Brain microvascular endothelial cell (primary cell): ENCODE measurements around the gene ZCWPW2.
A peak's percentile ranks its signal among the peaks of the same experiment; 100 is the strongest.

Experiments used
- DNase-seq: peaks from one replicate; pipeline ENCODE4 v3.0.0-alpha.2; 2020
- H3K27ac ChIP-seq: fragments of 250-450 bp; sonication (Bioruptor Pico); 2 replicates; pipeline ENCODE4 v1.5.1; 2020; ENCODE audit warnings: mild to moderate bottlenecking, moderate library complexity
- H3K27me3 ChIP-seq: fragments of 250-450 bp; sonication (Bioruptor Pico); replicated peaks from 2 replicates; pipeline ENCODE4 v1.5.1; 2020; ENCODE audit warnings: mild to moderate bottlenecking
- H3K36me3 ChIP-seq: fragments of 250-450 bp; sonication (Bioruptor Pico); replicated peaks from 2 replicates; pipeline ENCODE4 v1.5.1; 2020; ENCODE audit warnings: mild to moderate bottlenecking
- H3K4me3 ChIP-seq: 2 replicates; pipeline ENCODE4 v1.5.1; 2011; ENCODE audit warnings: low read depth, mild to moderate bottlenecking, control low read depth, low read length, moderate library complexity
- CTCF ChIP-seq: IDR thresholded peaks from 2 replicates; pipeline ENCODE4 v1.5.1; 2011; ENCODE audit warnings: low read depth, mild to moderate bottlenecking, moderate library complexity, low read length, control low read depth, inconsistent platforms; ENCODE audit errors: missing control alignments
- in situ Hi-C: cut with HindIII; loops from 2 replicates; pipeline ENCODE4 v1.10.0; 2017; ENCODE audit warnings: low sequenced_read_pairs, low pct_ligation_motif_present

The ZCWPW2 gene

GRCh38 chr3:28467414-28467813, 118.9 kb downstream of the ZCWPW2 start:
- Histone ChIP-seq H3K4me3 (no peak overlapping the region), H3K36me3 (no peaks in the 10 kb centered on the region), H3K27ac (no peak overlapping the region), H3K27me3 (no peaks in the 10 kb centered on the region)
- in situ Hi-C loops, result no loop called here
- no peak for DNase-seq
- TF ChIP-seq CTCF, result no peak

GRCh38 chr3:28476194-28476593, 127.7 kb downstream of the ZCWPW2 start:
- Histone ChIP-seq H3K4me3 (no peak overlapping the region), H3K36me3 (no peaks in the 10 kb centered on the region), H3K27me3 (no peaks in the 10 kb centered on the region), H3K27ac (no peak overlapping the region)
- in situ Hi-C loops, result no loop called here
- DNase-seq, result no peak
- peak; percentile 51 for TF ChIP-seq CTCF

GRCh38 chr3:28476764-28477163, 128.2 kb downstream of the ZCWPW2 start:
- in situ Hi-C loops, result no loop called here
- H3K4me3 ChIP-seq, result no peak overlapping the region
- no peak overlapping the region for H3K27ac ChIP-seq
- no peaks in the 10 kb centered on the region for H3K36me3 ChIP-seq
- no peak for DNase-seq
- no peaks in the 10 kb centered on the region for H3K27me3 ChIP-seq
- no peak for TF ChIP-seq CTCF

GRCh38 chr3:28485164-28485563, 136.6 kb downstream of the ZCWPW2 start:
- no peak for DNase-seq
- Histone ChIP-seq H3K4me3 (no peak overlapping the region), H3K27me3 (no peaks in the 10 kb centered on the region), H3K36me3 (no peaks in the 10 kb centered on the region), H3K27ac (no peak overlapping the region)
- in situ Hi-C loops, result no loop called here
- no peak for TF ChIP-seq CTCF

GRCh38 chr3:28495301-28495700, 146.8 kb downstream of the ZCWPW2 start:
- Histone ChIP-seq H3K27ac (no peak overlapping the region), H3K36me3 (no peaks in the 10 kb centered on the region), H3K27me3 (no peaks in the 10 kb centered on the region), H3K4me3 (no peak overlapping the region)
- DNase-seq, result no peak
- TF ChIP-seq CTCF, result no peak
- in situ Hi-C loops, result no loop called here

GRCh38 chr3:28502397-28502937, 153.9 kb downstream of the ZCWPW2 start:
- H3K27ac ChIP-seq, result no peak overlapping the region
- in situ Hi-C loops, result no loop called here
- TF ChIP-seq CTCF, result no peak
- DNase-seq, result no peak
- H3K36me3 ChIP-seq, result no peaks in the 10 kb centered on the region
- H3K4me3 ChIP-seq, result no peak overlapping the region
- H3K27me3 ChIP-seq, result no peaks in the 10 kb centered on the region
